Stimulated activated CD8-positive, alpha-beta memory T cell treated with anti-CD3 and anti-CD28 coated beads, Interleukin-2, amount 100 ng/mL, for 1 hour (primary cell): Measurements from ENCODE around the gene MYO18B.
"Not testable (repeated sequence)": the region's sequence is repeated elsewhere in the genome, so short reads cannot be mapped to it uniquely, and the experiment has no call there.

ENCODE experiments used
- DNase-seq, 2 donors: peaks; one replicate each; pipeline ENCODE4 v3.0.0-alpha.2; 2020; ENCODE audit warnings: low read depth in 2 of 2

The MYO18B gene

GRCh38 chr22:25741692-25742626, at the start of gene MYO18B:
Gene MYO18B, plus strand, starts transcription at chr22:25742188. Its CDS starts 18,905 bp downstream, at chr22:25761093.
- DNase-seq, result no peak

GRCh38 chr22:25692397-25693267, 49.4 kb upstream of the MYO18B start:
- no peak for DNase-seq

GRCh38 chr22:25693268-25693565, 48.8 kb upstream of the MYO18B start:
- DNase-seq, result no peak

- DNase-seq, result no peak
Measured at GRCh38 chr22:25694196-25694907, 47.6 kb upstream of the MYO18B start.

- DNase-seq, result no peak
Measured at GRCh38 chr22:25695146-25695545, 46.8 kb upstream of the MYO18B start.

GRCh38 chr22:25696763-25697162, 45.2 kb upstream of the MYO18B start:
- no peak for DNase-seq

GRCh38 chr22:25697181-25697664, 44.8 kb upstream of the MYO18B start:
- DNase-seq, result no peak

GRCh38 chr22:25697978-25698377, 44.0 kb upstream of the MYO18B start:
- no peak for DNase-seq

- DNase-seq, result no peak
Measured at GRCh38 chr22:25698461-25698860, 43.5 kb upstream of the MYO18B start.

- no peak for DNase-seq
Measured at GRCh38 chr22:25698978-25699377, 43.0 kb upstream of the MYO18B start.

GRCh38 chr22:25701056-25701780, 40.8 kb upstream of the MYO18B start:
- no peak for DNase-seq

- DNase-seq, result no peak
Measured at GRCh38 chr22:25702040-25702439, 39.9 kb upstream of the MYO18B start.

- no peak for DNase-seq
Measured at GRCh38 chr22:25702571-25703167, 39.3 kb upstream of the MYO18B start.

- DNase-seq, result no peak
Measured at GRCh38 chr22:25704701-25705100, 37.3 kb upstream of the MYO18B start.

- no peak for DNase-seq
Measured at GRCh38 chr22:25706197-25706596, 35.8 kb upstream of the MYO18B start.

GRCh38 chr22:25708430-25708829, 33.6 kb upstream of the MYO18B start:
- DNase-seq, result not testable (repeated sequence)

GRCh38 chr22:25709758-25710157, 32.2 kb upstream of the MYO18B start:
- no peak for DNase-seq

GRCh38 chr22:25710501-25710900, 31.5 kb upstream of the MYO18B start:
- DNase-seq, result no peak

GRCh38 chr22:25711491-25711890, 30.5 kb upstream of the MYO18B start:
- no peak for DNase-seq

GRCh38 chr22:25712661-25713400, 29.2 kb upstream of the MYO18B start:
- DNase-seq, result no peak
